ENCODE results near the gene SLC38A1. TPM values are rescaled to one million over a fixed set of nuclear protein-coding genes. Genes with fewer than 3 reads are reported as not detected.

SLC38A1 gene
- total and polyA plus RNA-seq, 2 experiments from 2014 or later, result 114 to 234 TPM

DNA sequence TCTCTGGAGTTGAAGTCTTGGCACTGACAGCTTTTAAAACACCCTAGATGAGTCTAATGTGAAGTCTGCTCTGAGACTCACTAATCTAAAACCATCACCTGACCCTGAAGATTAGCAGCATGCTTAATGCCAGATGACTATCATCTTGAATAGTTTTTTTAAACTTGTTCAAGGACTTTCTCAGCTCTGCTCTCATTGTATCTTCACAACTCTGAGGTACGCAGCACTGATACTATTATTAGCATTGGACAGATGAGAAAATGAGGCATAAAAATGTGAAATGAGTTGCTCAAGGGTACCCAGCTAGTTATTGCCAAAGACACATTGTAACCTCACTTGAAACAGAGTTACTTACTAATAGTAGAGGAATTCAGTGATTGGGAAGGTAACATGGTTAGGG lies 4.8 kb downstream of the SLC38A1 start (continued):
- TF ChIP-seq, protein P1, sequence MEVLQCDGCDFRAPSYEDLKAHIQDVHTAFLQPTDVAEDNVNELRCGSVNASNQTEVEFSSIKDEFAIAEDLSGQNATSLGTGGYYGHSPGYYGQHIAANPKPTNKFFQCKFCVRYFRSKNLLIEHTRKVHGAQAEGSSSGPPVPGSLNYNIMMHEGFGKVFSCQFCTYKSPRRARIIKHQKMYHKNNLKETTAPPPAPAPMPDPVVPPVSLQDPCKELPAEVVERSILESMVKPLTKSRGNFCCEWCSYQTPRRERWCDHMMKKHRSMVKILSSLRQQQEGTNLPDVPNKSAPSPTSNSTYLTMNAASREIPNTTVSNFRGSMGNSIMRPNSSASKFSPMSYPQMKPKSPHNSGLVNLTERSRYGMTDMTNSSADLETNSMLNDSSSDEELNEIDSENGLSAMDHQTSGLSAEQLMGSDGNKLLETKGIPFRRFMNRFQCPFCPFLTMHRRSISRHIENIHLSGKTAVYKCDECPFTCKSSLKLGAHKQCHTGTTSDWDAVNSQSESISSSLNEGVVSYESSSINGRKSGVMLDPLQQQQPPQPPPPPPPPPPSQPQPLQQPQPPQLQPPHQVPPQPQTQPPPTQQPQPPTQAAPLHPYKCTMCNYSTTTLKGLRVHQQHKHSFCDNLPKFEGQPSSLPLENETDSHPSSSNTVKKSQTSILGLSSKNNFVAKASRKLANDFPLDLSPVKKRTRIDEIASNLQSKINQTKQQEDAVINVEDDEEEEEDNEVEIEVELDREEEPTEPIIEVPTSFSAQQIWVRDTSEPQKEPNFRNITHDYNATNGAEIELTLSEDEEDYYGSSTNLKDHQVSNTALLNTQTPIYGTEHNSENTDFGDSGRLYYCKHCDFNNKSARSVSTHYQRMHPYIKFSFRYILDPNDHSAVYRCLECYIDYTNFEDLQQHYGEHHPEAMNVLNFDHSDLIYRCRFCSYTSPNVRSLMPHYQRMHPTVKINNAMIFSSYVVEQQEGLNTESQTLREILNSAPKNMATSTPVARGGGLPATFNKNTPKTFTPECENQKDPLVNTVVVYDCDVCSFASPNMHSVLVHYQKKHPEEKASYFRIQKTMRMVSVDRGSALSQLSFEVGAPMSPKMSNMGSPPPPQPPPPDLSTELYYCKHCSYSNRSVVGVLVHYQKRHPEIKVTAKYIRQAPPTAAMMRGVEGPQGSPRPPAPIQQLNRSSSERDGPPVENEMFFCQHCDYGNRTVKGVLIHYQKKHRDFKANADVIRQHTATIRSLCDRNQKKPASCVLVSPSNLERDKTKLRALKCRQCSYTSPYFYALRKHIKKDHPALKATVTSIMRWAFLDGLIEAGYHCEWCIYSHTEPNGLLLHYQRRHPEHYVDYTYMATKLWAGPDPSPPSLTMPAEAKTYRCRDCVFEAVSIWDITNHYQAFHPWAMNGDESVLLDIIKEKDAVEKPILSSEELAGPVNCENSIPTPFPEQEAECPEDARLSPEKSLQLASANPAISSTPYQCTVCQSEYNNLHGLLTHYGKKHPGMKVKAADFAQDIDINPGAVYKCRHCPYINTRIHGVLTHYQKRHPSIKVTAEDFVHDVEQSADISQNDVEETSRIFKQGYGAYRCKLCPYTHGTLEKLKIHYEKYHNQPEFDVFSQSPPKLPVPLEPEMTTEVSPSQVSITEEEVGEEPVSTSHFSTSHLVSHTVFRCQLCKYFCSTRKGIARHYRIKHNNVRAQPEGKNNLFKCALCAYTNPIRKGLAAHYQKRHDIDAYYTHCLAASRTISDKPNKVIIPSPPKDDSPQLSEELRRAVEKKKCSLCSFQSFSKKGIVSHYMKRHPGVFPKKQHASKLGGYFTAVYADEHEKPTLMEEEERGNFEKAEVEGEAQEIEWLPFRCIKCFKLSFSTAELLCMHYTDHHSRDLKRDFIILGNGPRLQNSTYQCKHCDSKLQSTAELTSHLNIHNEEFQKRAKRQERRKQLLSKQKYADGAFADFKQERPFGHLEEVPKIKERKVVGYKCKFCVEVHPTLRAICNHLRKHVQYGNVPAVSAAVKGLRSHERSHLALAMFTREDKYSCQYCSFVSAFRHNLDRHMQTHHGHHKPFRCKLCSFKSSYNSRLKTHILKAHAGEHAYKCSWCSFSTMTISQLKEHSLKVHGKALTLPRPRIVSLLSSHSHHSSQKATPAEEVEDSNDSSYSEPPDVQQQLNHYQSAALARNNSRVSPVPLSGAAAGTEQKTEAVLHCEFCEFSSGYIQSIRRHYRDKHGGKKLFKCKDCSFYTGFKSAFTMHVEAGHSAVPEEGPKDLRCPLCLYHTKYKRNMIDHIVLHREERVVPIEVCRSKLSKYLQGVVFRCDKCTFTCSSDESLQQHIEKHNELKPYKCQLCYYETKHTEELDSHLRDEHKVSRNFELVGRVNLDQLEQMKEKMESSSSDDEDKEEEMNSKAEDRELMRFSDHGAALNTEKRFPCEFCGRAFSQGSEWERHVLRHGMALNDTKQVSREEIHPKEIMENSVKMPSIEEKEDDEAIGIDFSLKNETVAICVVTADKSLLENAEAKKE (CRISPR knock-in tag; IDR thresholded peaks at IDR 0.05), result no peak

DNA sequence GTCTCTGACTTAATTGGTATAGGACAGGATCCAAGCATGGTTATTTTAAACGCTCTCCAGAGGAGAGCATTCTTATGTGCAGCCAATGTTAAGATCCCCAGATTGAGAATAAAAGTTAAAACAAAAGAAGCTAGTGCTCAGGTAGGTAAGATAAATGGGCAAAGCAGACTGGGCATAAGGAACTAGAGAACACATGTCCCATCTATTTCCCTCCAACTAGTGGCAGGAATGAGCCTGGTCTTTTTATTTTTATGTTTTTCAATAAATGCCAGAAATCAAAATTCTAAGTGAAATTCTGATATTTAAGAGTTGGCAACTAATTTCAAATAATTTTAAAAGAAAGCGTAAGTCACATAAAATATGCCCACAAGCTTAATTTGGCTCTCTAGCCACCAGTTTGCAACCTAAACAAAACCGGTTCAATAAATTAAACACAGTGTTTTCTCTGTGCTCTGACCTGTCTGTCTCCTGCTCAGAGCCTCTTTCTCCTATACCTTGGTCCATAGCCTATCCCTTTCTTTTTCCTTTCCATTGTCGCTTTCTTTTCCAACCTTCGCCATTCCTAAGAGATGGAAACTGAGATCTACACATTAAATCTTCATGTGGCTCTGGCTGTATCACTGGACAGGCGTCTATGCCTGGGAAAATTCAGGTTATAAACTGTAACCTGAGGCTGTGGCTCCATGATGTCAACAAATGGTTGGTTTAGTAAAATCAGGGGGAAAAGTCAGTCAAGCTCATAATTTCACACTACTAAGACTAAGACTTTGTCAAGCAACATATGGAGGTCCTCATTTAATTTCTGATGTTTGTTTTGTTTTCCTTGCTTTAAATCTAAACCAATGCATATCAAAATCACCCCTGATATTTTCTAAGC lies 5.5 kb downstream of the SLC38A1 start:
- Histone ChIP-seq H3K9me2 (ENCODE audit: insufficient read depth) (no peaks in the 10 kb centered on the region), H3K79me2 (replicated peaks; ENCODE audit: insufficient read depth) (peaks cover 100% of the 10 kb centered on the region), H3K4me1 (ENCODE audit: insufficient read depth) (peaks cover 64% of the 10 kb centered on the region), H3K27ac (ENCODE audit: low read depth) (peak overlapping the region; percentile 90), H3K27me3 (ENCODE audit: insufficient read depth) (no peaks in the 10 kb centered on the region), H2AFZ (no peak overlapping the region), H4K20me1 (replicated peaks; ENCODE audit: insufficient read depth) (peaks cover 35% of the 10 kb centered on the region), H3F3A (replicated peaks; ENCODE audit: low read depth) (no peaks in the 10 kb centered on the region), H3K36me3 (ENCODE audit: insufficient read depth) (no peaks in the 10 kb centered on the region), H3K4me2 (peak overlapping the region; percentile 28), H3K4me3 (peak overlapping the region; percentile 90)
- ATAC-seq (no peak), DNase-seq (ENCODE audit: low spot score) (peak; percentile 47)
- Mint-ChIP-seq H3K36me3 (ENCODE audit: low read depth) (peaks cover 5% of the 10 kb centered on the region; the same call in 2 of the 3 replicates), H3K4me1 (peaks cover 15% of the 10 kb centered on the region; the same call in 2 of the 3 replicates), H3K27me3 (ENCODE audit: insufficient read depth, low read depth, poor library complexity) (no peaks in the 10 kb centered on the region), H3K27ac (peak overlapping the region; percentile 20), H3K4me3 (peak overlapping the region; percentile 54), H3K9me3 (no peaks in the 10 kb centered on the region)
- TF ChIP-seq, protein P2, sequence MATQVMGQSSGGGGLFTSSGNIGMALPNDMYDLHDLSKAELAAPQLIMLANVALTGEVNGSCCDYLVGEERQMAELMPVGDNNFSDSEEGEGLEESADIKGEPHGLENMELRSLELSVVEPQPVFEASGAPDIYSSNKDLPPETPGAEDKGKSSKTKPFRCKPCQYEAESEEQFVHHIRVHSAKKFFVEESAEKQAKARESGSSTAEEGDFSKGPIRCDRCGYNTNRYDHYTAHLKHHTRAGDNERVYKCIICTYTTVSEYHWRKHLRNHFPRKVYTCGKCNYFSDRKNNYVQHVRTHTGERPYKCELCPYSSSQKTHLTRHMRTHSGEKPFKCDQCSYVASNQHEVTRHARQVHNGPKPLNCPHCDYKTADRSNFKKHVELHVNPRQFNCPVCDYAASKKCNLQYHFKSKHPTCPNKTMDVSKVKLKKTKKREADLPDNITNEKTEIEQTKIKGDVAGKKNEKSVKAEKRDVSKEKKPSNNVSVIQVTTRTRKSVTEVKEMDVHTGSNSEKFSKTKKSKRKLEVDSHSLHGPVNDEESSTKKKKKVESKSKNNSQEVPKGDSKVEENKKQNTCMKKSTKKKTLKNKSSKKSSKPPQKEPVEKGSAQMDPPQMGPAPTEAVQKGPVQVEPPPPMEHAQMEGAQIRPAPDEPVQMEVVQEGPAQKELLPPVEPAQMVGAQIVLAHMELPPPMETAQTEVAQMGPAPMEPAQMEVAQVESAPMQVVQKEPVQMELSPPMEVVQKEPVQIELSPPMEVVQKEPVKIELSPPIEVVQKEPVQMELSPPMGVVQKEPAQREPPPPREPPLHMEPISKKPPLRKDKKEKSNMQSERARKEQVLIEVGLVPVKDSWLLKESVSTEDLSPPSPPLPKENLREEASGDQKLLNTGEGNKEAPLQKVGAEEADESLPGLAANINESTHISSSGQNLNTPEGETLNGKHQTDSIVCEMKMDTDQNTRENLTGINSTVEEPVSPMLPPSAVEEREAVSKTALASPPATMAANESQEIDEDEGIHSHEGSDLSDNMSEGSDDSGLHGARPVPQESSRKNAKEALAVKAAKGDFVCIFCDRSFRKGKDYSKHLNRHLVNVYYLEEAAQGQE (IDR thresholded peaks at IDR 0.05; ENCODE audit: unreplicated experiment), result no peak
- TF ChIP-seq, protein P3, sequence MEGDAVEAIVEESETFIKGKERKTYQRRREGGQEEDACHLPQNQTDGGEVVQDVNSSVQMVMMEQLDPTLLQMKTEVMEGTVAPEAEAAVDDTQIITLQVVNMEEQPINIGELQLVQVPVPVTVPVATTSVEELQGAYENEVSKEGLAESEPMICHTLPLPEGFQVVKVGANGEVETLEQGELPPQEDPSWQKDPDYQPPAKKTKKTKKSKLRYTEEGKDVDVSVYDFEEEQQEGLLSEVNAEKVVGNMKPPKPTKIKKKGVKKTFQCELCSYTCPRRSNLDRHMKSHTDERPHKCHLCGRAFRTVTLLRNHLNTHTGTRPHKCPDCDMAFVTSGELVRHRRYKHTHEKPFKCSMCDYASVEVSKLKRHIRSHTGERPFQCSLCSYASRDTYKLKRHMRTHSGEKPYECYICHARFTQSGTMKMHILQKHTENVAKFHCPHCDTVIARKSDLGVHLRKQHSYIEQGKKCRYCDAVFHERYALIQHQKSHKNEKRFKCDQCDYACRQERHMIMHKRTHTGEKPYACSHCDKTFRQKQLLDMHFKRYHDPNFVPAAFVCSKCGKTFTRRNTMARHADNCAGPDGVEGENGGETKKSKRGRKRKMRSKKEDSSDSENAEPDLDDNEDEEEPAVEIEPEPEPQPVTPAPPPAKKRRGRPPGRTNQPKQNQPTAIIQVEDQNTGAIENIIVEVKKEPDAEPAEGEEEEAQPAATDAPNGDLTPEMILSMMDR (conservative IDR thresholded peaks at IDR 0.05; ENCODE audit: low read depth in 2 of 2), result peak; percentile 19 to 62; a peak in 3 of 4 replicates

All from GM23338 (cell line).